Measurements from ENCODE around the gene DMD.
"Not testable (repeated sequence)": the region's sequence is repeated elsewhere in the genome, so short reads cannot be mapped to it uniquely, and the experiment has no call there.

The DMD gene

GRCh38 chrX:31663172-31663571 is 1548.2 kb downstream of the DMD start:
- no peak for DNase-seq

- no peak for DNase-seq
Observed at GRCh38 chrX:31661280-31661810, 1550.0 kb downstream of the DMD start.

GRCh38 chrX:31658360-31658759 is 1553.0 kb downstream of the DMD start:
- no peak for DNase-seq

DNA sequence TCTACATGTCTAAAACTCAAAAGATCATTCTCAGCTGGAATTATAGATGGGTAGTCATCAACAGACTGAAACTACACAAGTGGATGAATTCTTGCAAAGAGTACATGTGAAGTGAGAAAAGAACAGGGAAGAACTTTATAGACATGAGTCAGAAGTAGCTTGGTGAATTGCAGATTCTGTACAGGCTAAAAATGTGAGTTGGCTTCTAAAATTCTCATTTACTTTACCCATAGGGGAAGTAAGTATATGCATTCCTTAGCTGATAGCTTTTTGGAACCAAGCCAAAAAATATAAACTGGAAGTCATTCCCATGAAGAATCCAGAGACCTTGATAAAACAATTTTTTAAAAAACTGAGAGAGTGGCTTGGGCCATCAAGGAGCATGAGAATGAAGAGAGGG is 1555.3 kb downstream of the DMD start:
- no peak for DNase-seq

GRCh38 chrX:31653422-31653821 is 1557.9 kb downstream of the DMD start:
- no peak for DNase-seq

- no peak for DNase-seq
Observed at GRCh38 chrX:31652650-31653049, 1558.7 kb downstream of the DMD start.

GRCh38 chrX:31649201-31649600 is 1562.1 kb downstream of the DMD start:
- DNase-seq, result no peak

GRCh38 chrX:31633349-31633748 is 1578.0 kb downstream of the DMD start:
- DNase-seq, result no peak

DNA sequence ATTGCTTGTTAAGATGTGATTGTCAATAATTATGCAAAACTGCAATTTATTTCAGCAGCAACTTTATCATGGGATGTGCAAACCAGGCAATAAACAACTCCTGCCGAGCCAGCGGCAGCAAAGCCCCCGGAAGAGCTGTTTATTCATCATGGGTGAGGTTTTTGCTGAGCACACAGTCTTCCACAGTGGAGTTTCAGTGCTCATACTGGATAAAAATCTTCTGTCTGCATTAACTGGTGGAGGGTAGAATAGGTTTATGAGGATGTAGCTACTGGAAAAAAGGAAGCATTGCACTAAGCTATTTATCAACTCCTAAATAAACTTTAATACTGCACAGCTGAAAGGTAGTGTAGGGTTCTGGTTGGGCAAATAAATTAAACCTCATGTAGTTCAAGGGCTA is 1582.2 kb downstream of the DMD start:
- no peak for DNase-seq

- DNase-seq, result no peak
Observed at GRCh38 chrX:31609130-31609529, 1602.2 kb downstream of the DMD start.

GRCh38 chrX:31608638-31609037 is 1602.7 kb downstream of the DMD start:
- no peak for DNase-seq

DNA sequence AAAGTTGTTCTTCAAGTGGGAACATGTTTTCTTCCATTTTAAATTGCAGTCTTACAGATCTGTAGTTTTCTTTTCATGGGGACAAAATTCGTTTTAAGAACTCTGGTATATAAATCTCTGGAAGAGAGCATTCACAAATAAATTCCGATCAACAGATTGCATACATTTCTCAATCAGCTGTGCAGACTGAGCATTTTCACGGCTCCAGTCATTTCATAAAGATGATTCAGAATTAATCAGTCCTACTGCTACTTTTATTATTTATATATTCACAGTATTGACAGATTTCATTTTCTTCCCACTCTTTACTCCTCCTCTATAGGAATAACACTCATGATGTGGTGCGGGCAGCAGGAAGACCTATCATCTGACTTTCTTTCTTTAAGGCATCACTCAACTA is 1604.6 kb downstream of the DMD start:
- no peak for DNase-seq

GRCh38 chrX:31604629-31605221 is 1606.6 kb downstream of the DMD start:
- no peak for DNase-seq

DNA sequence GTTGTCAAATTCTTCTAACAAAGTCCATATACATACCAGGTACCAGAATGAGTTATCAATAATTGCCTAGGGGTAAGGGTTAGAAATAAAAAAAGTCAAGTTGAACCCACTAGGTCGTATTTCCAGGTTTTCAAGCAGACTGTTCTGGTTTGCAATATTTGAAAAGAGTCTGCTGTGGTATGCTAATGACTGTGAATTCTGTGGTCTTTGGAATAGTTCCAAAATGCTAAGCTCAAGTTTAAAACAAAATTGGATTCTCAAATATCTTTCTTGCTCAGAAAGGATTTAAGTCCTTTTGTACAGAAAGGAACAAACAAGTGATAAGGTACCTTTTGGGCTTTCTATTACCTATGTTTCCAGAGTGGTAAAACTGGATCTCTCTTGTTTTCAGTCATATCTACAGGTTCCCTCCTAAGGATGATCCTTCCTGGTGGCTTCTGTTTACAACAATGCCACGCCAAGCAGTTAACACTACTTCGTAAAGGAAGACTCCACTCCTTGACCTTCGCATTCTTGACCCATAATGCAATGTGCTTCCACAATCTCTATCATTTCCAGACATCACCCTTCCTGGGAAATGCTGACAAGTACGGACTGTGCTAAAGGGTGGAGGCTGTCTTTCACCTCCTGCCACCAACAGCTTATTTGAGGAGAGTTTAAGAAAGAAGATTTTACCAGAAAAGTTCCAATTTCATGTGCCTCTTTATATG is 1607.8 kb downstream of the DMD start:
- no peak for DNase-seq

DNA sequence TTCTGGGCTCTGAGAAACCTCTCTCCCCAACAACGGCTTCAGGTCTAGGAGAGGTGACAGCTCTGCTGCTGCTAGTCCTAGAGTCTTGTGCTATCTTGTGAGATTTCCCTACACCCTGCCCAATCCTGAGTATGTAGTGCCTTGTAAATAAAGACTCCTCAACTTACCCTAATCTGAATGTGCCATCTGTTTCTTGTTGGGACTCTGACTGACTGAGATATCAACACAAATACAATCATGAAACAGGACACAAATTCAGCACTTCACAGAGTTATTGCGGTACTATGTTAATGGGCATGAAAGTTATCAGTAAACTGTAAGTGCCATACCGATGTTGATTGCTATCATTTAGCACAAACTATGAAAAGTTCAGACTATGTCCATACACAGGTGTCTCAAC is 1610.5 kb downstream of the DMD start:
- DNase-seq, result no peak

- DNase-seq, result no peak
Observed at GRCh38 chrX:31593353-31593752, 1618.0 kb downstream of the DMD start.

- DNase-seq, result no peak
Observed at GRCh38 chrX:31591355-31591754, 1620.0 kb downstream of the DMD start.

DNA sequence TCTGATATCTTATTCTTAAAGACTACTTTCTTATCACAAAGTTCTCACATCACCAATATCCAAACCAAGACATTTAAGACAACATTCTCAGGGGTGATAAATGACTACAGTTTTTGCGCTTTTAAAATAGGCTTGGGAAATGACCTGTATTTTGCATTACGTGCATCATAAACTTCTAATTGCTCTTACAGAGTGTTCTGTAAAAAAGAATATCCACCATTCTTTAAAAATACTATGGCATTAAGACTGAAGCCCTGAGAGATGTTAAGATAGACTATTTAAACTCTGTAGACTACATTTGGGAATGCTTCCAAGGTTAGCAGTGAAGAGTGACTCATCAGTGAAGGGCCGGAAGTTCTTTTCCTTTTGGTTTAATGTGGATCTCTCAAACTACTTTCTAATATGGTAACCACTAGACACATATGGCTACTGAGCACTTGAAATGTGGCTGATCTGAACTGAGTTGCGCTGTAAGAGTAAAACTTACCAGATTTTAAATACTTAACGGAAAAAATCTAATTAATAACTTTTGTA is 1620.7 kb downstream of the DMD start:
- no peak for DNase-seq

DNA sequence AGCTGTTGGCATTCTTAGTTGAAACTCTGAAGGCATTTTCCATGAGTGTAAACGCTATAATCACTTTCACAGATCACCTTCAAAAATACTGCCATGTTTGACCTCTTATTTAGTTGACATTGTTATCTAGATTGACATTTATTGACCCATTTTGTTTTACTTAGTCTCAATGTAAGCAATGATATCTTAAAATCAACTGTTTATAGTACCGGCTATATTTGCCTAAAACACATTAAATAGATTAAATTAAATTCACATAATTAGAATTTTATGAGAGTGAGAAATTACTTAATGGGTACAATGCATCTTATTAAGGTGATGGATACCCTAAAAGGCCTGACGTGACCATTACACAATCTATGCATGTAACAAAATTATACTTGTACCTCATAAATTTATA is 1621.8 kb downstream of the DMD start:
- no peak for DNase-seq

DNA sequence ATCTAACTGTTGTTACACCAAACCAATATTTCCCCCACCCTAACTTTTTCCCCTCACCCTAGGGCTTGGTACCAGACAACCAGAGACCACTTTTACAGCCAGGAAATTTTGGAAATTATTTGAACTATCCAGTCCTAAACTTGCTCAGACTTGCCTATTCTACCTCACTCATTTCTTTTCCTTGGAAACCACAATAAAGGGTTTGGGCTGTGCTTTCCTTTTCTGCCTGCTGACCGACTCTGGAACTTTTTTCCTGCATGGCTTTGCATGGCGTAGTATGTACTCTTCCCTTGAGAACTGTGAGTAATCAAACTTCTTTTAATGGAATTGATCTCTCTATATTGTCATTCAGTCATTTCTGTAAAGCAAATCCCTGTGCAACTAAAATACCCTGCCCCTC is 1623.0 kb downstream of the DMD start:
- DNase-seq, result no peak

- not testable (repeated sequence) for DNase-seq
Observed at GRCh38 chrX:31583892-31584291, 1627.5 kb downstream of the DMD start.

DNA sequence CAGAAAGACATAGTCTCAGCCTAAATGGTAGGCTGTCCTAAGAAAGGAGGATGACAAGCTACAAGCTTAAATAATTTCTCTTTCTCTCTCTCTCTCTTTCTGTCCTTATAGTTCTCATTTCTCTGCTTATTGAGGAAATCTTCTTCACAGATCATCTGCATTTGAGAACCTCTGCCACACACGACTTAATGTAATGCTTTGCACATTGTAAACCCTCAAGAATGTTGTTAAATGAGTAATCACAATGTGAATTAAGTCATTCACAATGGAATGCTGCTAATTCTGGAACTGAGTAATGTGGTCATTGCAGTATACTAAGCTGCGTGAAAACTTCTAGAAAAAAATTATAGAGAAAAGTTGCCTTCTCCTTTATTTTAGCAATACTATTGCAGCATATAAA is 1630.6 kb downstream of the DMD start:
- no peak for DNase-seq

- DNase-seq, result no peak
Observed at GRCh38 chrX:31580227-31580626, 1631.1 kb downstream of the DMD start.

DNA sequence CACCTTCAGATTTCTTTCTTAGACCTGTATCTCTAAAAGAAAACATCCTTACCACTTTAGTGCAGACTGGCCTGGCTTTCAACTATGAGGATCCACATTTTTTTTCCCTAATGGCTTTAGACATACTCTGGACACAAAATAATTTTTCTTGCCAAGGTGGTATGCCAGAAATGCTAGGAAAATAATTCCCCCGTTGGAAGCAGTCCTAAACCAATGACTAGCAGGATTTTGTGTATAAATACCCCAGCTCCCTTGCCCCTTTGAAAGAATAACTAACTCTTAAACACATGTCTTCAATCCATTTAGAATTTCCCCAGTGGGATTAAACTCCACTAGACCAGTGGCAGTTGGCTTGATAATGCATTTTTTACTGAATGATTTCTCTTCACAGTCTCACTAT is 1639.0 kb downstream of the DMD start:
- DNase-seq, result no peak

DNA sequence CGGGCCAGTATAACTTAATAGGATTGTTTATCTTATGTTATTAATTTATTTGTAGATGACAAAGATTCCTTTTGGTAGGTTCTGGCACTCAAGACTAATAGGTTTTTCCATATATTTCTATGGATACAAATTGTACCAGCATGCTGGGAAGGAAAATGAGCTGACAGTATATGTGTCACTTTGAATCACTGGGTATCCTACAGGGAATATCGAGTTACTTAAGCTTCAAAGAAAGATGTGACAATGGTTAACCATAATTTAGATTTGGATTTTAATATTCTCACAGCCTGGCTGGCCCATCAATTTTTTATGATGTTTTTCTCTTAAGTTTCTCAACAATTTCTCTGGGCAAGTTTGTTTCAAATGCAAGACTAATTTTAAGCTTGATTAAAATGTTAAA is 1640.7 kb downstream of the DMD start:
- DNase-seq, result no peak
